Glutamatergic neuron (in vitro differentiated cells): ENCODE measurements around the gene CCDC122. TPM values are rescaled to one million over a fixed set of nuclear protein-coding genes. Genes with fewer than 3 reads are reported as not detected.

ENCODE experiments used
- DNase-seq: peaks from one replicate; pipeline ENCODE4 v3.0.0; 2022
- H3K27ac Mint-ChIP-seq: one replicate; pipeline ENCODE4 v1.8.0; 2020; ENCODE audit warnings: mild to moderate bottlenecking, mixed read lengths, inconsistent platforms; ENCODE audit not compliant: unreplicated experiment
- H3K27me3 Mint-ChIP-seq: one replicate; pipeline ENCODE4 v1.8.0; 2020; ENCODE audit warnings: mild to moderate bottlenecking, moderate library complexity, mixed read lengths, inconsistent platforms; ENCODE audit not compliant: unreplicated experiment
- H3K36me3 Mint-ChIP-seq: one replicate; pipeline ENCODE4 v1.8.0; 2020; ENCODE audit warnings: mild to moderate bottlenecking, mixed read lengths, inconsistent platforms; ENCODE audit not compliant: unreplicated experiment
- H3K4me1 Mint-ChIP-seq: one replicate; pipeline ENCODE4 v1.8.0; 2020; ENCODE audit warnings: mild to moderate bottlenecking, low read depth, mixed read lengths, inconsistent platforms; ENCODE audit not compliant: unreplicated experiment
- H3K4me3 Mint-ChIP-seq: one replicate; pipeline ENCODE4 v1.8.0; 2020; ENCODE audit warnings: mild to moderate bottlenecking, mixed read lengths, inconsistent platforms; ENCODE audit not compliant: unreplicated experiment
- H3K9me3 Mint-ChIP-seq: one replicate; pipeline ENCODE4 v1.8.0; 2020; ENCODE audit warnings: mild to moderate bottlenecking, moderate library complexity, mixed read lengths, inconsistent platforms; ENCODE audit not compliant: unreplicated experiment
- total RNA-seq: library from RNA; stranded (reverse); fragmentation: NEBNext Ultra II Directional; extraction: Animal tissue kit (Norgen Biotek cat#: 25700); gene quantifications from one replicate; pipeline ENCODE4 v1.2.1, GENCODE V29; 2021; ENCODE audit not compliant: unreplicated experiment
- TF ChIP-seq, protein P1 (sequence below): fragments of 200-600 bp; sonication (generic); IDR thresholded peaks from one replicate; pipeline ENCODE4 v1.5.0; 2021; ENCODE audit not compliant: partially characterized antibody, unreplicated experiment

Gene CCDC122
- total RNA-seq, 1 donor from 2014 or later = 5.3 TPM

DNA sequence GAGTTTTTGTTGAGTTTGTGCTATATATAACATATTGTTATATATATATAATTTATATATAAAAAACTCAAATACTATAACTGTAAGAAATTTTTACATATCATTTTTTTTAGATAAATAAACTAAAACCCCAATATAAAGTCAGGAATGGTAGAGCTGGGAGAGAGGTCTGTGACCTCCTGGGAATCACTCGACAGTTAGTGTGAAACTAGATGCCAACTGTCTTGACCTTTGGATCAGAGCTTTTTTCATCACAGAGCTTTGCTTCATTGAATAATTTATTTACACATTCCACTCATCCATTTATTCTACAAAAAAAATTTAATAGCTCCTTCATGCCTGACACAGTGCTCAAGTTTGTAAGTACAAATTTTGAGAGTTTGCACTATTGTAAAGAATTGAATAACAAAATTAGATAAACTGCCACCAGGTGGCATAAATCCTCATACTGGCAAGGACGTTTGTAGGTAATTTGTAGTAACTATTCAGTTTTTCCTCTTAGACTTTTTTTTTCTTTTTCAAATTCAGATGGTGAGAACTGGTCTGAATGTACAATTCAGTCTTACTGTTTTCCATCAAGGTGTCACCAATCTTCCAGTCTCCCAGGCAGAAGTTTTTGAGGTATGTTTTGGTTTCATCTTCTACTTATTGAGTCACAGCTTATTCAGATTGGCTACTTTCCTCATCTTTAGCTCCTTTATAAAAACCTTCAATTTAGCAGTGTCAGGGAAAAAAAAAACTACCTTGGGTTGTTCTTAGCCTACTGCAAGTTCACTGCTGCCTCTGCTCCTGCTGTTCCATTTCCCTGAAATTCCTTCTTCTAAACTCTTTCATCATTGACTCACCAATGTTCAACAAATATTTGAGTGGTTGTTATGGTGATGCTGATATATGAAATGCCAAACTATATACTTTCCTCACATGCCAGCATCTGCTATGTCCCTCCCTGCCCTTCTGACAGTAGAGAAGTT lies 28.9 kb upstream of the CCDC122 start:
- Mint-ChIP-seq H3K4me3 (no peak overlapping the region), H3K36me3 (no peaks in the 10 kb centered on the region), H3K9me3 (no peaks in the 10 kb centered on the region), H3K4me1 (no peaks in the 10 kb centered on the region), H3K27me3 (no peaks in the 10 kb centered on the region), H3K27ac (no peak overlapping the region)
- TF ChIP-seq, protein P1, sequence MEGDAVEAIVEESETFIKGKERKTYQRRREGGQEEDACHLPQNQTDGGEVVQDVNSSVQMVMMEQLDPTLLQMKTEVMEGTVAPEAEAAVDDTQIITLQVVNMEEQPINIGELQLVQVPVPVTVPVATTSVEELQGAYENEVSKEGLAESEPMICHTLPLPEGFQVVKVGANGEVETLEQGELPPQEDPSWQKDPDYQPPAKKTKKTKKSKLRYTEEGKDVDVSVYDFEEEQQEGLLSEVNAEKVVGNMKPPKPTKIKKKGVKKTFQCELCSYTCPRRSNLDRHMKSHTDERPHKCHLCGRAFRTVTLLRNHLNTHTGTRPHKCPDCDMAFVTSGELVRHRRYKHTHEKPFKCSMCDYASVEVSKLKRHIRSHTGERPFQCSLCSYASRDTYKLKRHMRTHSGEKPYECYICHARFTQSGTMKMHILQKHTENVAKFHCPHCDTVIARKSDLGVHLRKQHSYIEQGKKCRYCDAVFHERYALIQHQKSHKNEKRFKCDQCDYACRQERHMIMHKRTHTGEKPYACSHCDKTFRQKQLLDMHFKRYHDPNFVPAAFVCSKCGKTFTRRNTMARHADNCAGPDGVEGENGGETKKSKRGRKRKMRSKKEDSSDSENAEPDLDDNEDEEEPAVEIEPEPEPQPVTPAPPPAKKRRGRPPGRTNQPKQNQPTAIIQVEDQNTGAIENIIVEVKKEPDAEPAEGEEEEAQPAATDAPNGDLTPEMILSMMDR = peak; percentile 83
- DNase-seq = no peak

DNA sequence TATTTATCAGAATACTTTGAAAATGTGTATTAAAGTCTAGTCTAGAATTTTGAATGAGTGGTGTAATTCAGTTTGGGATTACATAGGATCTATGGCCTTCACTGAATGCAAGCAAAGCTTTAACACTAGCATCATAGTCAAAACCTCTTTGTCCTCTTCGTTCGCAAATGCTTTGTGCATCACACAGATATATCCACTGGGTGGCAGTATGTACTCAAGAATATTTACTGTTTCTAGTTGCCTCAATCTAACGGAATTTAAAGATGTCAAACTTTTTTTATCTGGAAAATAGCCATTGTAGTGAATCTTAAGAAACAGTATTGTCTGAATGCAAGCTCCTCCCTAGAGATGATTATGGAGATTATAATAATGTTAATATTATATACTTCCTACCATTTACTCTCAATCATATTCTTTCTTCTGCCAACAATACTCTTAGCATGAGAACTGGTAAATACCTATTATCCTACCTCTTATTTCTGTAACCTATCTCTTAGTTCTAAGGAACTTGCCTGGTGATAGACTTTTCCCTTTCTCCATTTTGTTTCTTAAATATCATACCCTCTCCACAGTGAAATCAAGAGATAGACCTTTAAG lies 26.0 kb upstream of the CCDC122 start:
- Mint-ChIP-seq H3K36me3 (no peaks in the 10 kb centered on the region), H3K4me3 (no peak overlapping the region), H3K9me3 (no peaks in the 10 kb centered on the region), H3K27me3 (no peaks in the 10 kb centered on the region), H3K4me1 (no peaks in the 10 kb centered on the region), H3K27ac (no peak overlapping the region)
- no peak for DNase-seq
- TF ChIP-seq, protein P1 = peak; percentile 82

DNA sequence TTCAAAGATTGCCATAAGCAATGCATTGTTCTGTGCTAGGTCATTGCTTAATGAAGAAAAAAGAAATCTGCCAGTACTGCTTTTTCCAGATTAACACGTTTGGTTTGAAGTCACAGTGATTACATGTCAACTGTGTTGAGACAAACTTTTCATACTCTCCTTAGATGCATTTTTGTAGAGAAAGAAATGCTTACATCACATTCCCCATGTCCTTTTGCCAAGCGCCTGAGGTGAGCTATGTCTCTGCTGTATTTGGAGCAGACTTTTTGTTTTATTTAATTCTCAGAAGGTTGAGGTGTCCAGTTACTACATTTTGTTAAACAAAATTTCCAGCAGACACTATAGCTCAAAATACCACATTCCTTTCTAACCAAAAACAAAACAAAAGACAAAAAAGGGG lies 16.4 kb upstream of the CCDC122 start:
- DNase-seq = no peak
- Mint-ChIP-seq H3K36me3 (no peaks in the 10 kb centered on the region), H3K4me3 (no peak overlapping the region), H3K27me3 (no peaks in the 10 kb centered on the region), H3K4me1 (no peaks in the 10 kb centered on the region), H3K27ac (no peak overlapping the region), H3K9me3 (no peaks in the 10 kb centered on the region)
- TF ChIP-seq, protein P1 = no peak

DNA sequence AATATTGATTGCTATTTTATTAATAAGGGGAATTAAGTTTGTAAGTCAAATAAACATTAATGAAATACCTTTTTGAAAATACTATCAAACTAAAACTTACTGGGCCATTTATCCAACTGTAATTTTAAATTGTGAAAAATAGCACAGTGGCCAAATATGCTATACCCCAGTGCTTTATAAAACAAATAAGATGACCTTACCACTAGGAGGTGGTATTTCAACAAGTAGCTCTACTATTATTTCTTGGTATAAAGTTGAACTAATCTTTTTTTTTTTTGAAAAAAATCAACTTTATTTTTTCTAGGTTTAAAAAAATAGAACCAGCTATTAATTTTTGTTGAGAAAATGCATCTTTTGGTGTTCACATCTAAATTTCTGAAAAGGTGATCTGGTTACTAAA lies 14.9 kb upstream of the CCDC122 start:
- Mint-ChIP-seq H3K27me3 (no peaks in the 10 kb centered on the region), H3K4me1 (no peaks in the 10 kb centered on the region), H3K27ac (no peak overlapping the region), H3K36me3 (no peaks in the 10 kb centered on the region), H3K4me3 (no peak overlapping the region), H3K9me3 (no peaks in the 10 kb centered on the region)
- DNase-seq = no peak
- TF ChIP-seq, protein P1 = peak; percentile 51

DNA sequence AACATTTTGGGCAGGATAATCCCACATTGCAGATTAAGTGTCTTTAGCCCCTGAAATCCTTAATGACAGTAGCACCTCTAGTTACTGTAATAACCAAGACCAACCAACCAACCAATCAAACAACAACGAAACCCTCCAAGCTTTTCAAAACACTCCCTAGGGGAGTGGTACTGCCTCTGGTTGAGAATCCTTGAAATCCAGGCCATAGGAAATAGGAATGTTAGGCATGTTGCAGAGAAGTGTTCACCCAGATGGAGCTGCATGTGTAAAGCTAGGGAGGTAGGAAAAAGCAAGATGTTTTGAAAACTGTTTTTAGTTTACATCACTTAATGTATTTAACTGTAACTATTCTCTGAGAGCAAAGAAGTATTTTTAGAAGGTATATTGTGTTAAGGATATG lies 4.7 kb upstream of the CCDC122 start:
- Mint-ChIP-seq H3K27me3 (peaks cover 2% of the 10 kb centered on the region), H3K9me3 (peaks cover 2% of the 10 kb centered on the region), H3K4me3 (no peak overlapping the region), H3K36me3 (no peaks in the 10 kb centered on the region), H3K27ac (no peak overlapping the region), H3K4me1 (no peaks in the 10 kb centered on the region)
- TF ChIP-seq, protein P1 = no peak
- no peak for DNase-seq
